ENCODE results near the gene CCDC18.

The CCDC18 gene

DNA sequence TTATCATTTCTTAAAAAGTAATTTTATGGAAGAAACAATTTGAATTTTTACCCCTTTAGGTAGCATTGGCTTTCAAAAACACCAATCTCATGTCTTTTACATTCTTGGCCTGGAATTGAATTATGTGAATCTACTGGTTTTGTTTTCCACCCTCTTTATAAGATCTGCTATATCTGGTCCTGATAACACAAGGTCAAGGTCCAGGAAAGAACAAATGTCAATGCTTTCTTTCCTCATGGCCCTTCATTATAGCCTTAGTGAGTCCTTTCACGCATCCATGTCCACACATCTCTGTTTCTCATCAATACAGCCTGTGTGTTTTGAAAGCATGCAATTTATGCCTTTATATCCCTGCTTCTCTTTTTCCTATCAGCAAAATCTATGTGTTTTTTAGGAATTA lies 141.2 kb downstream of the CCDC18 start:
- DNase-seq, result no peak

DNA sequence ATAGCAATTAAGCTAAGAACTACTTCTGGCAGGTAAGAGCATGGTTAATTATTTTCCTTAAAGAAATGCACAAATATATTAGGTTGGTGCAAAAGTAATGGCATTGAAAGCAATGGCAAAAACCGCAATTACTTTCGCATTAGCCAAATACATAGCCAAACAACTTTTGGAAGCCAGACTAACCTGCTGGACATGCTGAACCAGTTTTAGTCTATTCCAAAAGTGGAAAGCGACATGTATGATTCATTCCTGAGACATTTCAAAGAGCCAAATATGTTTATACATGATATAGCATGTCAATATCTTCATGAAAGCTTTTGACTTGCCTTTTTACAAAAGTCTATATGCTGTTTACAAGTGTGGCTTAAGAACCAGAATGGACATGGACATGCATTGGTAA lies 141.8 kb downstream of the CCDC18 start:
- no peak for DNase-seq

DNA sequence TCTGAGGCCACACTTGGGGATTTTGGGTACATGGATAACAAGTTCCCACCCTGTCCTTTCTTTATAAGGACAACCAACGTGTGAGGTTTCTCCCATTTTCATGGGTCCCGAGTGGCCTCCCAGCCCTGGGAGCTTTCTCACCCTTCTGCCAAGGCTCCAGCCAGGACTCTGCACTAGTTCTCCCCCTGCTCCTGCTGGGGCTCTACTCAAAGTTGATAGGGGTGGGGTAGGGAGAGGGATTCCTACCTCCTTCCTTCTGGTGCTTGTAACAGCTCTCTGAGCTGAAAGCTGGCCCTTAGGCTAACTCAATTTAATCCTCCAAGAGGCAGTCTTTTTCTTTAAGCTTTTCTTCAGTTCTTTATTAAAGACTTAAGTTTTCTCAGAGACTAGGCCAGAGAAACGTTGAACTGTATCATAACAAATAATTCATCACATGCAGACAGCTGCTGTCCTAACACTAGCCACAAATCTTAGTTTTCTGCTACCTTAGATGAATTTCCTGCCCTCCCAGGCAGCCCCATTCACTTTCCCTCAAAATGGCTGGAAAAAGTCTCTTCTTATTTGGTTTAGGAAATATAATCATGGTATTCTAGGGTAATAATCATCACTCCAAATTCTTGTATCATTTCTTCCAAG lies 142.8 kb downstream of the CCDC18 start:
- DNase-seq, result no peak

DNA sequence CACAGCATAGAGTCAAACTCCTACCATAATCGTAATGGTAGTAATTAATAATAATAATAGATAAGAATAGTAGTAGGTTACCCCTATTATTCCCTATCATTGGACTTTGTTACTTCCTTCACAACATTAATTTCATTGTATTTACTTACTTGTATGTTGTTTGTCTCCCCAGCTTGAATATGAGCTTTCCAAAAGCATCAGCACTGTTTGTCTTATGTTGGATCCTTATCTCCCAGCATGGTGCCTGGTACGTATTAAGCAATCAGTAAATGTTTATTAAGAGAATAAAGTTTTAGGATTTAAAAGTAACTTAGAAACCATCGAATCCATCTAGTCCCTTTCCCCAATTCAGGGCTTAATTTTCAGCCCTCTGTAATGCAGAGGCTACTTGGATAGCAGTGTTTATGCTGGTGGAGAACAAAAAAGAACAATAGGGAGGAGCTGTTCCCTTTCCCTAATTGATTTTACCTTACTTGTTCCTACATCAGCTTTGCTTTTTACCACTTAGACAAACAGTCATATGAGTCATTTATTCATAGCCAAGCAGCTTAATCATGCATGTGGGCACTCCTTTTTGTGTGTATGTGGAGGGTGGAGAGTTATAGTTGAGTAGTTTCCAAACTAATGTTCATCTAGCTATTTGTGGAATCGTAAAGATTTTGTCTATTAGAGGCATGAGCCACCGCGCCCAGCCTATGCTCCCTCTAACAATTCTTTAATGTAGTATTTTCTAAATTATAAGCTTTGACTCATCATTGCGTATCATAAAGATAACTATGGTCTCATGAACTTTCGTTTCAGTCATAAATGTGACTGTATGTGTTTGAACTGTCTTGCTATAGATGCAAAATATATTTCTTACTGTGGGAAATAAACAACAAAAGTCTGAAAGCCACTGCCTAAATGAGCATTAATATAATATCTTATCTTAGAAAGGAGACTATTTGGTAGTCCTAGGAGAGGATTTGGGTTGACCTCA lies 144.3 kb downstream of the CCDC18 start:
- DNase-seq, result no peak

All from CD4-positive, alpha-beta T cell treated with Interleukin-6 for 4 hours (primary cell).